Smooth muscle cell (in vitro differentiated cells): ENCODE results near the gene NAA25. TPM values are rescaled to one million over a fixed set of nuclear protein-coding genes. Genes with fewer than 3 reads are reported as not detected.
"Not testable (repeated sequence)": the region's sequence is repeated elsewhere in the genome, so short reads cannot be mapped to it uniquely, and the experiment has no call there.

Source experiments
- DNase-seq: peaks from one replicate; lab custom pipeline; 2025; ENCODE audit not compliant: unreplicated experiment; lab: John Stamatoyannopoulos, UW
- H2AFZ ChIP-seq: fragments of 200-600 bp; sonication (generic); 2 replicates; pipeline ENCODE4 v1.6.0; 2016; ENCODE audit warnings: antibody characterized with exemption, low read depth, mild to moderate bottlenecking
- H3F3A ChIP-seq: fragments of 200-600 bp; sonication (generic); 2 replicates; pipeline ENCODE4 v1.6.0; 2017; ENCODE audit warnings: antibody characterized with exemption, low read depth
- H3K27ac ChIP-seq: fragments of 200-600 bp; sonication (generic); 2 replicates; pipeline ENCODE4 v1.5.1; 2016; ENCODE audit warnings: low read depth, mild to moderate bottlenecking
- H3K27me3 ChIP-seq: fragments of 200-600 bp; sonication (generic); 2 replicates; pipeline ENCODE4 v1.6.1; 2016; ENCODE audit warnings: low read depth, mild to moderate bottlenecking
- H3K36me3 ChIP-seq: fragments of 200-600 bp; sonication (generic); 2 replicates; pipeline ENCODE4 v1.5.1; 2016; ENCODE audit warnings: low read depth
- H3K4me1 ChIP-seq: fragments of 200-600 bp; sonication (generic); 2 replicates; pipeline ENCODE4 v1.5.1; 2016; ENCODE audit warnings: low read depth
- H3K4me2 ChIP-seq: fragments of 200-600 bp; sonication (generic); 2 replicates; pipeline ENCODE4 v1.6.0; 2016; ENCODE audit warnings: mild to moderate bottlenecking
- H3K4me3 ChIP-seq: fragments of 200-600 bp; sonication (generic); 2 replicates; pipeline ENCODE4 v1.5.1; 2016; ENCODE audit warnings: mild to moderate bottlenecking
- H3K79me2 ChIP-seq: fragments of 200-600 bp; sonication (generic); 2 replicates; pipeline ENCODE4 v1.6.0; 2016; ENCODE audit warnings: low read depth, mild to moderate bottlenecking
- H3K9ac ChIP-seq: fragments of 200-600 bp; sonication (generic); 2 replicates; pipeline ENCODE4 v1.6.0; 2016; ENCODE audit warnings: low read depth
- H3K9me3 ChIP-seq: fragments of 200-600 bp; sonication (generic); replicated peaks from 2 replicates; pipeline ENCODE4 v1.5.1; 2016; ENCODE audit warnings: low read depth
- H4K20me1 ChIP-seq: fragments of 200-600 bp; sonication (generic); 2 replicates; pipeline ENCODE4 v1.6.0; 2016; ENCODE audit warnings: low read depth
- WGBS: methylation state at CpG from one replicate; pipeline ENCODE4 v1.1.7; 2016; ENCODE audit warnings: low lambda C conversion rate; 5-methylcytosine and 5-hydroxymethylcytosine counted together
- polyA plus RNA-seq: library from polyadenylated mRNA; unstranded; fragments of >200 nt; fragmentation: Nextera tagmentation; extraction: Ambion mirVana; gene quantifications from 2 replicates; pipeline ENCODE4 v1.2.1, GENCODE V29; 2016
- total RNA-seq: library from RNA; depleted of rRNA; stranded (reverse); fragments of >200 nt; gene quantifications from 2 replicates; pipeline ENCODE4 v1.2.3, GENCODE V29; 2014
- TF ChIP-seq, protein P1 (sequence below): fragments of 200-600 bp; sonication (generic); IDR thresholded peaks from 2 replicates; pipeline ENCODE4 v1.5.1; 2017; ENCODE audit warnings: borderline replicate concordance, mild to moderate bottlenecking, antibody characterized with exemption; ENCODE audit not compliant: insufficient read depth, poor library complexity, severe bottlenecking

The NAA25 gene
- total and polyA plus RNA-seq, 2 experiments from 2014 or later: 14.7 to 19.8 TPM

DNA sequence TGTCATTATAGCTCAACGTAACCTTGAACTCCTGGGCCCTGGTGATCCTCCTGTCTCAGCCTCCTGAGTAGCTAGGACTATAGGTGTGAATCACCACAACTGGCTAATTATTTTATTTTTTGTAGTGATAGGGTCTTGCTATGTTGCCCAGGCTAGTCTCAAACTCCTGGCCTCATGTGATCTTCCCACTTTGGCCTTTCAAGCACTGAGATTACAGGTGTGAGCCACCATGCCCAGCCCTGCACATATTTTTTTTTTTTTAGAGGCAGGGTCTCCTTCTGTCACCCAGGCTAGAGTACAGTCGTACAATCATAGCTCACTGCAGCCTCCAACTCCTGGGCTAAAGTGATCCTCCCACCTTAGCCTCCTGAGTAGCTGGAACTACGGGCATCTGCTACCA is 104.5 kb downstream of the NAA25 start:
- no peak overlapping the region for H3K4me2 ChIP-seq
- no peaks in the 10 kb centered on the region for H3K4me1 ChIP-seq
- no peaks in the 10 kb centered on the region for H3K79me2 ChIP-seq
- no peaks in the 10 kb centered on the region for H4K20me1 ChIP-seq
- no peaks in the 10 kb centered on the region for H3K27me3 ChIP-seq
- H3K9me3 ChIP-seq: no peaks in the 10 kb centered on the region
- no peak for DNase-seq
- H3K27ac ChIP-seq: no peak overlapping the region
- H3K36me3 ChIP-seq: no peaks in the 10 kb centered on the region
- H3F3A ChIP-seq: no peaks in the 10 kb centered on the region
- H3K4me3 ChIP-seq: no peak overlapping the region
- 96% methylated on average over 3 of the region's 3 CpGs for WGBS
- TF ChIP-seq, protein P1, sequence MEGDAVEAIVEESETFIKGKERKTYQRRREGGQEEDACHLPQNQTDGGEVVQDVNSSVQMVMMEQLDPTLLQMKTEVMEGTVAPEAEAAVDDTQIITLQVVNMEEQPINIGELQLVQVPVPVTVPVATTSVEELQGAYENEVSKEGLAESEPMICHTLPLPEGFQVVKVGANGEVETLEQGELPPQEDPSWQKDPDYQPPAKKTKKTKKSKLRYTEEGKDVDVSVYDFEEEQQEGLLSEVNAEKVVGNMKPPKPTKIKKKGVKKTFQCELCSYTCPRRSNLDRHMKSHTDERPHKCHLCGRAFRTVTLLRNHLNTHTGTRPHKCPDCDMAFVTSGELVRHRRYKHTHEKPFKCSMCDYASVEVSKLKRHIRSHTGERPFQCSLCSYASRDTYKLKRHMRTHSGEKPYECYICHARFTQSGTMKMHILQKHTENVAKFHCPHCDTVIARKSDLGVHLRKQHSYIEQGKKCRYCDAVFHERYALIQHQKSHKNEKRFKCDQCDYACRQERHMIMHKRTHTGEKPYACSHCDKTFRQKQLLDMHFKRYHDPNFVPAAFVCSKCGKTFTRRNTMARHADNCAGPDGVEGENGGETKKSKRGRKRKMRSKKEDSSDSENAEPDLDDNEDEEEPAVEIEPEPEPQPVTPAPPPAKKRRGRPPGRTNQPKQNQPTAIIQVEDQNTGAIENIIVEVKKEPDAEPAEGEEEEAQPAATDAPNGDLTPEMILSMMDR: no peak
- H2AFZ ChIP-seq: no peak overlapping the region
- H3K9ac ChIP-seq: no peak overlapping the region

DNA sequence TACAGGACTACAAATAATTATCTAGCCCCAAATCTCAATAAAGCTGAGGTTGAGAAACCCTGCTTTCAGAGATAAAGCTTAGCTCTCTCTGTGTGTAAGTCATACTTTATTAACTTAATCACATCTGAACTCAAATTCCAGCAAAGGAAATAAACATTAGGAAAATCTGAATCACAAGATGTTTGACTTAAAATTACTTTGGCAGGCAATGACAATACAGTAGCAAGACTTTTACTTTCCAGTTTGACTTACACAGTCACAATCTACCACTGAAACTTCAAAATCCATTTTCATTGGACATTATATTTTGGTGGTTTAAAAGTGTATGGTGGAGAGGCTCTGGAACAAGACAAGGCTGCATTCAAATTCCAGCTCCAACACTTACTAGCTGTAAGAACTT is 107.0 kb downstream of the NAA25 start:
- Histone ChIP-seq H3K9ac (no peak overlapping the region), H3K4me1 (no peaks in the 10 kb centered on the region), H3K79me2 (no peaks in the 10 kb centered on the region), H3K4me2 (no peak overlapping the region), H3K36me3 (no peaks in the 10 kb centered on the region), H3K4me3 (no peak overlapping the region), H4K20me1 (no peaks in the 10 kb centered on the region), H3K9me3 (no peaks in the 10 kb centered on the region), H3K27me3 (no peaks in the 10 kb centered on the region), H3F3A (no peaks in the 10 kb centered on the region), H2AFZ (no peak overlapping the region), H3K27ac (no peak overlapping the region)
- no peak for DNase-seq
- TF ChIP-seq, protein P1: no peak

DNA sequence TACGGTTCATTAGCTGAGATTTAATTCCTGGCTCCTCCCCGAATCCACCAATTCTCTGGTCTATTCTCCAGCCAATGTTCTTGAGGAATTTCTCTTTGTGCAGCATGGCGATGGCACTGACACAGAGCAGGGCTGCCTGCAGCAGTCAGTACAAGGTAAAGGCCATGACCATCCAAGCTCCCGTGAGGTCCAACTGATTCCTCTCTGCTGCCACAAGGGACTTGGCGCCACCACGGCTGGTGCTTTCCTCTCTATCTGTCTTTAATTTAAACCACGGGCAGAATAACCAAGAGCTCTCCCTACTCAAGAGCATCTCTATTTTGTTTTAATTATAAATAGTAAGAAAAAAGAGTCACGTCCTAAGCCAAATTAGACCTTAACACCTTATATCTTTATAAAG is 107.8 kb downstream of the NAA25 start:
- 92% methylated on average over 8 of the region's 8 CpGs for WGBS
- H2AFZ ChIP-seq: no peak overlapping the region
- H3K4me3 ChIP-seq: no peak overlapping the region
- TF ChIP-seq, protein P1: no peak
- DNase-seq: no peak
- H3F3A ChIP-seq: no peaks in the 10 kb centered on the region
- H3K27ac ChIP-seq: no peak overlapping the region
- no peaks in the 10 kb centered on the region for H3K4me1 ChIP-seq
- H3K9me3 ChIP-seq: no peaks in the 10 kb centered on the region
- H3K4me2 ChIP-seq: no peak overlapping the region
- no peaks in the 10 kb centered on the region for H4K20me1 ChIP-seq
- H3K36me3 ChIP-seq: no peaks in the 10 kb centered on the region
- no peaks in the 10 kb centered on the region for H3K27me3 ChIP-seq
- H3K9ac ChIP-seq: no peak overlapping the region
- no peaks in the 10 kb centered on the region for H3K79me2 ChIP-seq

DNA sequence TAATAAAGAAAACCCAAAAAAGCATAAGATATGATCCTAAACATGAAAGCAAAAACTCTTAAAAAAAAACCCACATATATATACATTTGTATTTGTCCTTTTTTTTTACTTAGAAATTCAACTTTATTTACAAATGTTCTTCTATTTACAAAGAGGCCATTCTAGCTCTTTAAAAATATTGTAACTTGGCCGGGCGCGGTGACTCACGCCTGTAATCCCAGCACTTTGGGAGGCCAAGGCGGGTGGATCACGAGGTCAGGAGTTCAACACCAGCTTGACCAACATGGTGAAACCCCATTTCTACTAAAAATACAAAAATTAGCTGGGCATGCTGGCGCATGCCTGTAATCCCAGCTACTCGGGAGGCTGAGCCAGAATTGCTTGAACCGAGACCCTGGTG is 109.5 kb downstream of the NAA25 start:
- H3K4me3 ChIP-seq, H3K4me1 ChIP-seq, H3K79me2 ChIP-seq, H3K36me3 ChIP-seq, DNase-seq, H3K27ac ChIP-seq, H3K9ac ChIP-seq, H3K4me2 ChIP-seq, H2AFZ ChIP-seq, H3K9me3 ChIP-seq, H3K27me3 ChIP-seq, H3F3A ChIP-seq, H4K20me1 ChIP-seq: not testable (repeated sequence)
- 87% methylated on average over 9 of the region's 9 CpGs for WGBS
